GM04503 (cell line): ENCODE data around the gene DRC7.
"Not testable (repeated sequence)": the region's sequence is repeated elsewhere in the genome, so short reads cannot be mapped to it uniquely, and the experiment has no call there.

Source experiments
- DNase-seq: peaks from one replicate; pipeline ENCODE4 v3.0.0-alpha.2; 2012; ENCODE audit warnings: low read depth

DRC7 gene

GRCh38 chr16:57660715-57661463, 33.7 kb upstream of the DRC7 start:
- DNase-seq = no peak

- no peak for DNase-seq
Observed at GRCh38 chr16:57661510-57661909, 33.1 kb upstream of the DRC7 start.

DNA sequence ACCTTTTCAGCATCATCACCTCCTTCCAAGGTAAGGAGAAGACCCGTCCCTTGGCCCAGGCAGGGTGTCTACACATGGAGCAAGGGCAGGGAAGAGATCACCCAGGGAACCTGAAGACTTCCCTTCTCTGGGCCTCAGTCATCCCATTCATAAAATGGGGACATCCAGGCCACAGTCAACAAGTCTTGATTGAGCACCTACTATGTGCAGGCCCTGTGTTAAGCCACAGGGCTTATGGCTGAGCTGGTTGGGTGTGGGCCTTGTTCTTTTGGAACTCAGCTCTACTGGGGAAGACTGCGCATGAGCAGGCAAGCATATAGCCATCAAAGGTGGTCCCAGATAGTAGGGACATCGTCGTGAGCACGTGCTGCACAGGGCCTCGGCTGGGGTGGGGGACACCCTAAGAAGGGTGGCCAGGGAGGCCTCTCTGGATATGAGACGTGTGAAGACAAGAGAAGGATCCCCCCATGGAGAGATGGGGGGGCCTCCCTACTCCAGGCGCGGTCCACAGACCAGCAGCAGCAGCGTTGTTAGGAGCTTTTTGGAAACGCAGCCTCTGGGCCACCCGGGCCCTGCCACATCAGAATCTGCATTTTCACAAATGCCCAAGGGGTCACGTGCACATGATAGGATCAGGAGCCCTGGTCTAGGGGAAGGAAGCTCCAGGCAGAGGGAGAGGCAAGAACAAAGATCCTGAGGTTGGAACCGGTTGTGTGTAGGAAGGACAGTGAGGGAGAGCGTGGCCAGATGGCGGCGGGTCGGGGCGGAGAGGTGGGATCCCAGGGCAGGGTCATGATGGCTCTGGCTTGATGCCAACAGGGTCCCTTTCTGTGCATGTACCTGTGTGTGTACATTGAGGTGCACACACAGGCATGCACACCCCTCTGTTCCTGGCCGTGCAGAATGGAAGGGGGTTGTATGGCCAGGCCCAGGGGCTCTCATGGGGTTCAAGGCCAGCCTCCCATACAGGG, 32.4 kb upstream of the DRC7 start:
- DNase-seq = no peak

DNA sequence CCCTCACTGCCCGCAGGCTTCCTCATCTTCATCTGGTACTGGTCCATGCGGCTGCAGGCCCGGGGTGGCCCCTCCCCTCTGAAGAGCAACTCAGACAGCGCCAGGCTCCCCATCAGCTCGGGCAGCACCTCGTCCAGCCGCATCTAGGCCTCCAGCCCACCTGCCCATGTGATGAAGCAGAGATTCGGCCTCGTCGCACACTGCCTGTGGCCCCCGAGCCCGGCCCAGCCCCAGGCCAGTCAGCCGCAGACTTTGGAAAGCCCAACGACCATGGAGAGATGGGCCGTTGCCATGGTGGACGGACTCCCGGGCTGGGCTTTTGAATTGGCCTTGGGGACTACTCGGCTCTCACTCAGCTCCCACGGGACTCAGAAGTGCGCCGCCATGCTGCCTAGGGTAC, 31.2 kb upstream of the DRC7 start:
- DNase-seq = no peak

DNA sequence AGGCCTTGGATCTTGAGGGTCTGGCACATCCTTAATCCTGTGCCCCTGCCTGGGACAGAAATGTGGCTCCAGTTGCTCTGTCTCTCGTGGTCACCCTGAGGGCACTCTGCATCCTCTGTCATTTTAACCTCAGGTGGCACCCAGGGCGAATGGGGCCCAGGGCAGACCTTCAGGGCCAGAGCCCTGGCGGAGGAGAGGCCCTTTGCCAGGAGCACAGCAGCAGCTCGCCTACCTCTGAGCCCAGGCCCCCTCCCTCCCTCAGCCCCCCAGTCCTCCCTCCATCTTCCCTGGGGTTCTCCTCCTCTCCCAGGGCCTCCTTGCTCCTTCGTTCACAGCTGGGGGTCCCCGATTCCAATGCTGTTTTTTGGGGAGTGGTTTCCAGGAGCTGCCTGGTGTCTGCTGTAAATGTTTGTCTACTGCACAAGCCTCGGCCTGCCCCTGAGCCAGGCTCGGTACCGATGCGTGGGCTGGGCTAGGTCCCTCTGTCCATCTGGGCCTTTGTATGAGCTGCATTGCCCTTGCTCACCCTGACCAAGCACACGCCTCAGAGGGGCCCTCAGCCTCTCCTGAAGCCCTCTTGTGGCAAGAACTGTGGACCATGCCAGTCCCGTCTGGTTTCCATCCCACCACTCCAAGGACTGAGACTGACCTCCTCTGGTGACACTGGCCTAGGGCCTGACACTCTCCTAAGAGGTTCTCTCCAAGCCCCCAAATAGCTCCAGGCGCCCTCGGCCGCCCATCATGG, 30.5 kb upstream of the DRC7 start:
- no peak for DNase-seq

DNA sequence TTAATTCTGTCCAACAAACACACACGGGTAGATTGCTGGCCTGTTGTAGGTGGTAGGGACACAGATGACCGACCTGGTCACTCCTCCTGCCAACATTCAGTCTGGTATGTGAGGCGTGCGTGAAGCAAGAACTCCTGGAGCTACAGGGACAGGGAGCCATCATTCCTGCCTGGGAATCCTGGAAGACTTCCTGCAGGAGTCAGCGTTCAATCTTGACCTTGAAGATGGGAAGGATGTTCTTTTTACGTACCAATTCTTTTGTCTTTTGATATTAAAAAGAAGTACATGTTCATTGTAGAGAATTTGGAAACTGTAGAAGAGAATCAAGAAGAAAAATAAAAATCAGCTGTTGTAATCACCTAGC, 30.0 kb upstream of the DRC7 start:
- DNase-seq = no peak

DNA sequence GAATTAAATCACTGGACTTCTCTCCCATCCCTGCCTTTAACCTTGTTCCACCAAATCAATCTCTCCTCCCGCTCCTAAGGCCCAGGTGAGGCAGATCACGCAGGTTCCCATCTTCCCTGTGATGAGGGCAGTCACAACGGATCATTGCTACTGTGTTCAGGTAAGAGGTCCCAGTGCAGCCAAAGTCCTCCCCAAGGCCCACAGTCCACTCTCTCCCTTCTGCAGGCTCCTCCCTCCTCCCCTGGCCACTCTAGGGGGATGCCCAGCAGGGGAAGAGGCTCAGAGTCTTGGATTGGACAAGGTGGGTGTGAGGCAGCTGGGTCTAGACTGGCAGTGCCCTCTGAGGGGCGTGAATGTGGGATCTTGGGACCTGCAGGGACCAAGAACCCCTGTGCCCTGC, 29.1 kb upstream of the DRC7 start:
- no peak for DNase-seq

DNA sequence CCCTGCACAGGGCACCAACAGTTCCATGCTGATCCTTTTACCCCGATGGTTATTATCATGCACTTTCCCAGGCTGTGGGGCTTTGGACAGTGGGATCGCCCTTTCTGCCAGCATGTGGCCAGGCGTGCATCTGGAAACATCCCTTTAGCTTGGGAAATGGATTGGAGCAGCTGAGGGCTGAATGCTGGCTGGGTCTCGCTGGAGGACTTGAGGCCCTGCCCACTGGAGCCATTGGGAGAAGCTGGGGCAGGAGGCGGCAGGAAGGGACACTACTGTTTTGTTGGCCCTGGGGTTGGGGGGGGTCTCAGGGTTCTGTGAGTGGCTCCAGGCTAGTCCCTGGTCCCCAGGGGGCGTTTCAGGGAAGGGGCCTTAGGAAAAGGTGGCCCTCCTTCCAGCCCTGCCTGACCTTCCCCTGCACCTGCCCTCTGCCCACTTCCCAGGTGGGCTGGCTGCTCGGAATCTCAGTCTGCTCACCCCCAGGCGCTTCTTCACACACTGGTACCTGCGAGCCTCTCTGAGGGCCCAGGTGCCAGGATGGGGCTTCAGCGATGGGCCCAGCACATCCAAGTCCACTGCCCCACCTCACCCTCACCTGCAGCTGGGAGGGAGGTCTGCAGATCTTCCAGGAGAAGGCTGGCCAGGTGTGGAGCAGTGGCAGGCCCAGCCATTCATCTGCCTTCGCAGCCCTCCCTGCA, 28.1 kb upstream of the DRC7 start:
- no peak for DNase-seq

DNA sequence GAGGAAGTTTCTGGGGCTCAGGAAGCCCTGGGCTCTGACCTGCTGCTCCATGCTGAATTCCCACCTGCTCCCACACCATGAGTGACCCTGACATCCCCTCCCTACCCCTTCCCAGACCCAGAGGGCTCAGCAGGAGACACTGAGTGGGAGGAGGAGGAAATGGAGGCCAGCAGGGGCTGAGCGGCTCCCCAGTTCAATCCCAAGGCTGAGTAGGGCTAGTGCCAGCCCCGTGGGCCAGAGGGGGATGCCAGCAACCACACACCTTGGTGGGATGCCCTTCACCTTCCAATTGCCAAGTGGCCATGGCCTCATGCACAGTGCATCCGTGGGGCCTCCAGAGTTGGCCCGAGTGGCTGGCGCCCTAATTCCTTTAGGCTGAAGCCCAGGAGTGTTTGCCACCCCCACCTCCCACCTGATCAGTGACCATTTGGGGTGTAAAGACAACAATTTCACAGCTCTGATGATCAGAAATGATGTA, 27.5 kb upstream of the DRC7 start:
- DNase-seq = no peak

GRCh38 chr16:57667526-57668262, 26.9 kb upstream of the DRC7 start:
- DNase-seq = no peak

- DNase-seq = no peak
Observed at GRCh38 chr16:57668263-57668571, 26.4 kb upstream of the DRC7 start, which contains the start of gene ADGRG3. Gene ADGRG3 (plus strand): TSS chr16:57668306. CDS start chr16:57668348, 42 bp downstream.

DNA sequence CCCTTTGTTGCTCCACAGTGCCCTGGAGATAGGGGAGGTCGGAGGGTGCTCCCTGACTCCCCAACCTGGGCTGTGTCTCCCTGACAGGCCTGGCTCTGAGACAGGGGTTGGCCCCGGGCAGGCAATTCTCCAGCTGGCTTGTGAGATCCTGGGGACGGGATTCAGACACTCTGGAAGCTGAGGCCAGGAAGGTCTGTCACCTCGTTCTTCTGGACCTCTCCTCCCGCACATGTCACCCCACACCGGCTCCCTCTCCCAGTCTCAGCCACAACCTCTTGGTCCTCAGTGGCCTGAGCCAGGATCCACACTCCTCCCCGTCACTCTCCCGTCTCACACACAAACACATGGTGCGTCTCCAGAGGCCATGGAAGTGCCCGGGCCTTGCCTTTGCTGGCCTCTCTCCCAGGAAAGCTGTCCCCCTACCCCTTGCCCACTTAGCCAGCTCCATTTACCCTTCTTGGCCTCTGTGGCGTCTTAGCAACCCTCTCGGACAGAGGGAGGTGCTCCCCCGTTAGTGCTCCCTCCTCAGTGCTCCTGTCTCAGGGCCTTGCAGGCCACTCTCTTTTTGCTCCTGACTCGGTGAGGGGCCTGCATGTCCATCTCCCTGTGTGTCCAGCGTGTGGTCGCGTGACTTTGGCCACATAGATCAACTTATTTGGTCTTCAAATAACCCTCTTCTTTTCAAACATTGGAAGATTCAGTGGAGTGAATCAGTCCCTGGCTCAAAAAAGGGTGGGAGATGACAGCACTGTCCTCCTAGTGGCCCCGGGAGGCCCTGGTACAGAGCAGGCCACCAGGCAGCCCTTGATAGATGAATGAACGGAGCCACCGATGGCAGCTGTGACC, 25.8 kb upstream of the DRC7 start:
- DNase-seq = no peak

DNA sequence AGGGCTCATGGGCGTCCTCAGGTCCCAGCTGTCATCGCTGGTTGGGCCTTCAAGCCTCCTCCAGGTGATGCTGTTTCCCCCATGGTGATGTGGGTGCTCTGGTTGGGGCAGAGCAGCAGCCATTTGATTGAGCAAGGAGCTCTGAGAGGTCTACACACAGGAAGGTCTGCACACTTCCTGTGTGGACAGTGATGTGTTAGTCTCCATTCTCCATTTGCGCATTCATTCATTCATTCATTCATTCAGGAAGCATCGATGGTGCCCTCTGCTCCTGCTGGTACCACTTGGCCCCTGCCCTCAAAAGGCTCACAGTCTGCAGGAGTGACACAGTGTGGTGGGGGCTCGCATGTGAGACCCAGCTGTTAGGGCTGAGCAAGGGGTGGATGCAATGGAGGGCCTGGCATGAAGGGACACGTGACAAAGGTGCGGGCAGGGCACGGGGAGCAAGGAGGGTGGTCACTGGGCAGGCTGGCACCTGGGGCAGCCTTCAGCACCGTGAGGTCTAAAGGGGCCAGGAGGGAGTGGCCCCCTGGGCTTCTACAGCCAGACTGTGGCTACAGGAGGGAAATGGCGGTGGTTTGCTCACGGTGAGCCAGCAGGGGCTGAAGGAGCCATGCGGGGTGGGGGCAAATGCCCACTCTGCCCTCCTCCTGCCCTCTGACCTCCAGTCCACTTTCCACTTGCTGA, 25.0 kb upstream of the DRC7 start:
- DNase-seq = no peak

DNA sequence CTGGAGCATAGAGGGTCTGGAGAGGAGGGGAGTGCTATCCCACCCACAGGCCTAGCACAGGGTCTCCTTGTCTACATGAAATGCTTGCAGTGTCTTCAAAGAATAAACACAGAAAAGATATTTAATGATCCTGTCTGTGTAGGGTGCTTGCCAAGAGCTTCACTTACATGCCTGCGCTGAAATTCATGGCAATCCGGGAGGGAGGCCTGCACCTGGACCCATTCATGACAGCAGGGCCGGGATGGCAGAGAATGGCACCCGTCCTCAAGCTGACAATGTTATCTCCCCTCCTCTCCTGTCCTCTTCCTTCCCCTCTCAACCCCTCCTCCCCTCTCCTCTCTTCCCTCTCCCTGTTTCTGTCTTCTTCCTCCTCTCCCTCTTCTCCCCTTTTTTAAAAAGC, 24.4 kb upstream of the DRC7 start:
- DNase-seq = no peak

DNA sequence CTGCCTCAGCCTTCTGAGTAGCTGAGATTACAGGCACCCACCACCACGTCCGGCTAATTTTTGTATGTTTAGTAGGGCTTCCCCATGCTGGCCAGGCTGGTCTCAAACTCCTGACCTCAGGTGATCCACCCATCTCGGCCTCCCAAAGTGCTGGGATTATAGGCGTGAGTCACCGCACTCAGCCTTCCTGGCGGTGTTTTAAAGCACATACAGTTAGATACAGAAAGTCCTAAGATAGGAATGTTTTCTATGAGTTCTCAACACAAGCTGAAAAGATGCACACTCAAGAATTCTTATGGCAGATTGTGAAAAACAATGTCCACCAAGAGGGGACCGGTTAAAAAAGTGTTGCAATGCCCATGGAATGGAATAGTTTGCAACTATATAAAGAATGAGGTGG, 23.2 kb upstream of the DRC7 start:
- not testable (repeated sequence) for DNase-seq

- DNase-seq = no peak
Observed at GRCh38 chr16:57672416-57672815, 22.2 kb upstream of the DRC7 start.

- DNase-seq = no peak
Observed at GRCh38 chr16:57672824-57673223, 21.8 kb upstream of the DRC7 start.

GRCh38 chr16:57675741-57676551, 18.7 kb upstream of the DRC7 start:
- no peak for DNase-seq
